H1 (cell line): ENCODE data around the gene AMOTL2. TPM values are rescaled to one million over a fixed set of nuclear protein-coding genes. Genes with fewer than 3 reads are reported as not detected.
A peak's percentile ranks its signal among the peaks of the same experiment; 100 is the strongest.

ENCODE experiments used
- ASH2L ChIP-seq: fragments of 200-600, 300-600 bp; sonication (generic); IDR thresholded peaks from one replicate; pipeline ENCODE4 v1.7.1; 2017; ENCODE audit warnings: low read length
- CHD2 ChIP-seq: IDR thresholded peaks from 2 replicates; pipeline ENCODE4 v1.6.1; 2012; ENCODE audit warnings: low read length, improper control_type of control experiment
- CREB1 ChIP-seq: IDR thresholded peaks from 2 replicates; pipeline ENCODE4 v1.6.1; 2012; ENCODE audit warnings: inconsistent platforms
- CTBP2 ChIP-seq: IDR thresholded peaks from 2 replicates; pipeline ENCODE4 v1.7.0; 2011; ENCODE audit warnings: borderline replicate concordance, mild to moderate bottlenecking, moderate library complexity, mixed read lengths, low read length; ENCODE audit not compliant: insufficient read depth, insufficient read length
- FOSL1 ChIP-seq: IDR thresholded peaks from 2 replicates; pipeline ENCODE4 v1.6.1; 2011; ENCODE audit warnings: mild to moderate bottlenecking, low read depth, low read length, moderate library complexity; ENCODE audit not compliant: insufficient read depth
- HDAC2 ChIP-seq, 2 experiments: fragments of 300-600 bp in 1 of 2; sonication (generic) in 1 of 2; IDR thresholded peaks; 2 replicates each; pipeline ENCODE4 v1.6.1; 2011 to 2012; ENCODE audit warnings: low read depth in 2 of 2, low read length in 2 of 2, mild to moderate bottlenecking in 2 of 2, moderate library complexity in 2 of 2, borderline replicate concordance in 1 of 2, inconsistent platforms in 1 of 2
- HDAC6 ChIP-seq: IDR thresholded peaks from one replicate; pipeline ENCODE4 v1.7.1; 2012; ENCODE audit warnings: low read depth, mild to moderate bottlenecking, inconsistent platforms, low read length, moderate library complexity
- KDM4A ChIP-seq: IDR thresholded peaks from one replicate; pipeline ENCODE4 v1.7.1; 2012; ENCODE audit warnings: low read depth, mild to moderate bottlenecking, moderate library complexity, low read length, inconsistent platforms; ENCODE audit not compliant: severe bottlenecking
- MAX ChIP-seq: IDR thresholded peaks from 2 replicates; pipeline ENCODE4 v1.6.1; 2012; ENCODE audit warnings: inconsistent platforms
- NRF1 ChIP-seq: IDR thresholded peaks from 2 replicates; pipeline ENCODE4 v1.6.1; 2011; ENCODE audit warnings: mild to moderate bottlenecking, low read depth, low read length, improper control_type of control experiment
- PHF8 ChIP-seq: fragments of 200-600 bp; sonication (generic); conservative IDR thresholded peaks from 2 replicates; pipeline ENCODE4 v1.7.1; 2012; ENCODE audit warnings: low read depth, mild to moderate bottlenecking, inconsistent platforms, low read length, moderate library complexity
- POU5F1 ChIP-seq: IDR thresholded peaks from 2 replicates; pipeline ENCODE4 v1.6.1; 2011; ENCODE audit warnings: low read depth, mild to moderate bottlenecking, low read length, moderate library complexity
- RAD21 ChIP-seq, 2 experiments: IDR thresholded peaks in 1 of 2; conservative IDR thresholded peaks in 1 of 2; 2 replicates each; pipeline ENCODE4 v1.6.1; 2011; ENCODE audit warnings: low read depth in 2 of 2, low read length in 2 of 2, improper control_type of control experiment in 1 of 2, inconsistent platforms in 1 of 2, mild to moderate bottlenecking in 1 of 2, moderate library complexity in 1 of 2
- RNF2 ChIP-seq: fragments of 200-900, 300-1000 bp; sonication (generic); IDR thresholded peaks from 2 replicates; pipeline ENCODE4 v1.7.1; 2016; ENCODE audit warnings: borderline replicate concordance, low read depth, mild to moderate bottlenecking, antibody characterized with exemption, low read length; ENCODE audit not compliant: poor library complexity, severe bottlenecking; ENCODE audit errors: missing control alignments
- SAP30 ChIP-seq: fragments of 300-600 bp; sonication (generic); IDR thresholded peaks from 2 replicates; pipeline ENCODE4 v1.7.1; 2012; ENCODE audit warnings: low read length, moderate library complexity, mild to moderate bottlenecking, inconsistent platforms; ENCODE audit not compliant: insufficient read depth, insufficient replicate concordance
- SP2 ChIP-seq: IDR thresholded peaks from 2 replicates; pipeline ENCODE4 v1.6.1; 2012; ENCODE audit warnings: mild to moderate bottlenecking, low read length, inconsistent platforms
- SP4 ChIP-seq: IDR thresholded peaks from 2 replicates; pipeline ENCODE4 v1.6.1; 2012; ENCODE audit warnings: low read length, inconsistent platforms
- SRF ChIP-seq: IDR thresholded peaks from 2 replicates; pipeline ENCODE4 v1.6.1; 2011; ENCODE audit warnings: mild to moderate bottlenecking, low read depth, low read length, moderate library complexity
- SUZ12 ChIP-seq: fragments of 200-600 bp; sonication (generic); IDR thresholded peaks from 2 replicates; pipeline ENCODE4 v1.6.1; 2012; ENCODE audit warnings: mild to moderate bottlenecking, inconsistent platforms, low read length, moderate library complexity, mixed read lengths
- polyA plus RNA-seq, 7 experiments: library from polyadenylated mRNA; depleted of rRNA in 3 of 7; stranded (reverse) in 5 of 7; unstranded in 2 of 7; fragments of >200 nt in 5 of 7; fragments of 200-250 nt in 2 of 7; gene quantifications; 1 replicate in 5 of 7; 2 replicates in 1 of 7; 4 replicates in 1 of 7; pipeline versions ENCODE4 v1.2.1 to v1.2.3, GENCODE V29; 2011 to 2013; ENCODE audit warnings: missing spikeins in 2 of 7, mixed read lengths in 2 of 7
- total RNA-seq: library from RNA; stranded (reverse); fragmentation: NEBNext Ultra II Directional; extraction: Animal tissue kit (Norgen Biotek cat#: 25700); gene quantifications from 2 replicates; pipeline ENCODE4 v1.2.1, GENCODE V29; 2021
- TF ChIP-seq, protein P1 (sequence below): IDR thresholded peaks from 2 replicates; pipeline ENCODE4 v1.6.1; 2012; ENCODE audit warnings: low read length, inconsistent platforms

The AMOTL2 gene
- total and polyA plus RNA-seq, 2 of the 8 experiments (the other 6 are each of a cell fraction or from before 2014, with no cell fraction given): 19.0 to 63.7 TPM

DNA sequence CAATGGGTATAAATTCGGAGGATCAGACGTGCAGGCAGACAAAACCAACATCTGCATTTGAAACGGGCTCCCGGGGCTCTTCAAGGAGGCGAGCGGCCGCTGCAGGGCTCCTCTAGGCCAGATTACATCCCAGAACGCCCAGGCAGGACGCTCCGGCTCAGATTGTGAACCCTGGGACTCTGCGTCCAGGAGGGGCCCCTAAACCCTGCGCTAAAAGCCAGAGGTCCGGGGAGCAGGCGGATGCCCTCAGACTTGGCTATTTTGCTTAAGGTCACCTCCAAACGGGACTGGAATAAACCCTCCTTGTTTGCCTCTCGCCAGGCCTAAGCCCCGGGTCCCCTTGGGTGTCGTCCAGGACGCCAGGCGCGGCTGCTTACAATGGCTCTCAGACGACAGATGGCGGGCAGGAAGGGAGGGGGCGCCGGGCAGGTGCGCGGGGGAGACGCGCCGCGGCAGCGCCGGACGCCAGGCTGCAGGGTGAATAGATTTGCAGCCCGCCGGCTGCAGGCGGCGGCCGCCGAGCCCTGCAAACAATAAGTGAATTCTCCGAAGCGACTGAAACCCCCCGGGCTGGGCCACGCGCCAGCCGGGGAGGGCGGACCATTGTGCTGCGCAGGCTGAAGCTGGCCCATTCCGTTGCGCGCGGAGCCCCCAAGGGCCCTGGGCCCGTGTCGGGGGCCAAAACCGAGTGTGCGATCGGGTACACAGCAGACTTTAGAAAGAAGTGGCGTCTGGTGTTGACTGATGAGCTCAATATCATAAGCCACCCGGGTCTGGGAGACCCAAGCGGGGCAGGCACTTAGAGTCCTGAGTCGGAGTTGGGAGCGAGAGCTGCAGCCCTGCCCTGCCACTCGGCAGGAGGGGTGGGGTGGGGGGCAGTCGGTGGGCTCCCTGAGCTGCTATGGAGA lies 32.3 kb upstream of the AMOTL2 start (continued):
- TF ChIP-seq MAX (no peak; the same call in 1 of the 2 replicates), KDM4A (no peak), CHD2 (no peak), NRF1 (no peak), PHF8 (no peak; the same call in 1 of the 2 replicates), SRF (no peak), POU5F1 (no peak; the same call in 1 of the 2 replicates), SP2 (no peak), CTBP2 (peak; percentile 48), HDAC6 (no peak), SUZ12 (peak; percentile 47; the same call in 1 of the 2 replicates), RNF2 (no peak), CREB1 (no peak; the same call in 1 of the 2 replicates), HDAC2 (IDR thresholded peaks at IDR 0.05; ENCODE audit: borderline replicate concordance in 1 of 2, low read depth in 2 of 2, low read length in 2 of 2) (peak in 1 of 2 experiments; percentile 84; a peak in 1 of 4 replicates), ASH2L (peak; percentile 80), RAD21 (IDR thresholded peaks at IDR 0.05 in 1 of 2, conservative IDR thresholded peaks at IDR 0.05 in 1 of 2; ENCODE audit: low read depth in 2 of 2, low read length in 2 of 2) (peak in 1 of 2 experiments; percentile 6; a peak in 1 of 4 replicates), SP4 (no peak), SAP30 (no peak), FOSL1 (no peak)
- TF ChIP-seq, protein P1, sequence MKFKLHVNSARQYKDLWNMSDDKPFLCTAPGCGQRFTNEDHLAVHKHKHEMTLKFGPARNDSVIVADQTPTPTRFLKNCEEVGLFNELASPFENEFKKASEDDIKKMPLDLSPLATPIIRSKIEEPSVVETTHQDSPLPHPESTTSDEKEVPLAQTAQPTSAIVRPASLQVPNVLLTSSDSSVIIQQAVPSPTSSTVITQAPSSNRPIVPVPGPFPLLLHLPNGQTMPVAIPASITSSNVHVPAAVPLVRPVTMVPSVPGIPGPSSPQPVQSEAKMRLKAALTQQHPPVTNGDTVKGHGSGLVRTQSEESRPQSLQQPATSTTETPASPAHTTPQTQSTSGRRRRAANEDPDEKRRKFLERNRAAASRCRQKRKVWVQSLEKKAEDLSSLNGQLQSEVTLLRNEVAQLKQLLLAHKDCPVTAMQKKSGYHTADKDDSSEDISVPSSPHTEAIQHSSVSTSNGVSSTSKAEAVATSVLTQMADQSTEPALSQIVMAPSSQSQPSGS: no peak
